C4-2B (cell line): ENCODE results near the gene EGFL8.

ENCODE experiments used
- CTCF ChIP-seq: fragments of 450-650 bp; conservative IDR thresholded peaks from 2 replicates; pipeline ENCODE4 v1.5.1; 2017; ENCODE audit warnings: mild to moderate bottlenecking
- ZFX ChIP-seq: fragments of 450-650 bp; IDR thresholded peaks from 2 replicates; pipeline ENCODE4 v1.6.1; 2017

DNA sequence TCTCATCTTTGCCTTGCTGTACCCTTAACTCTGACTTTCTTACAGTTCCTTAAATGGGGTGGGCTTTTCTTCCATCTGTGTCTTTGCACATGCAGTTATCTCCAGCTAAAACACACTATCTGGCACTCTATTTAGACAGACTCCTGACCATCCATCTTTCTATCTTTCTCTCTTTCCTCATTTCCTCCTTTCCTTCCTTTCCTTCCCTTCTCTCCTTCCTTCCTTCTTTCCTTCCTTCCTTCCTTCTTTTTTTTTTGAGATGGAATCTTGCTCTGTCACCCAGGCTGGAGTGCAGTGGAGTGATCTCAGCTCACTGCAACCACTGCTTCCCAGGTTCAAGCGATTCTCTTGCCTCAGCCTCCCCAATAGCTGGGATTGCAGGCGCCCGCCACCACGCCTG is 51.2 kb downstream of the EGFL8 start:
- TF ChIP-seq CTCF: no peak
- no peak for TF ChIP-seq ZFX
